ENCODE measurements around the gene CERCAM. TPM values are rescaled to one million over a fixed set of nuclear protein-coding genes. Genes with fewer than 3 reads are reported as not detected.

Gene CERCAM
- total and polyA plus RNA-seq, 2 of the 13 experiments (the other 11 are each of a cell fraction or from before 2014, with no cell fraction given): 9.0 to 17.1 TPM

GRCh38 chr9:128405077-128405779, 15.4 kb upstream of the CERCAM start:
- H2AFZ ChIP-seq (ENCODE audit: low read length): peak overlapping the region; percentile 95
- 5% methylated on average over 13 of the region's 20 CpGs for WGBS (ENCODE audit: low lambda C conversion rate)
- POLR2A ChIA-PET: interaction anchor here (1.0 kb wide), 1 partner anchor 15 kb away, joined by 3 read pairs; no protein-coding TSS in a partner anchor
- FAIRE-seq (no peak), ATAC-seq (peak; percentile 82), DNase-seq (ENCODE audit: low spot score) (peak; percentile 48)
- H3K9ac ChIP-seq (ENCODE audit: insufficient read depth, low read depth, low read length): peak overlapping the region; percentile 69
- peaks cover 0 to 13% of the 10 kb centered on the region in 2 experiments; a peak in 1 of 5 replicates for H3K27me3 ChIP-seq (ENCODE audit: control insufficient read depth in 1 of 2, insufficient read depth in 2 of 2, low read length in 2 of 2)
- H3K79me2 ChIP-seq (ENCODE audit: insufficient read depth, low read length): no peaks in the 10 kb centered on the region
- in situ Hi-C loops (cut with HindIII; ENCODE audit: extremely low pct_ligation_motif_present, low pct_unique_long_range_greater_than_20kb): no loop called here
- H3K4me1 ChIP-seq (ENCODE audit: insufficient read depth, low read length): peaks cover 45% of the 10 kb centered on the region
- H3K36me3 ChIP-seq (replicated peaks in 1 of 2; ENCODE audit: control insufficient read depth in 1 of 2, insufficient read depth in 2 of 2, low read length in 2 of 2): no peaks in the 10 kb centered on the region
- intact Hi-C loops (cut with micrococcal nuclease; ENCODE audit: unreplicated experiment): no loop called here
- no peaks in the 10 kb centered on the region for H3K9me3 ChIP-seq (ENCODE audit: low read length)
- BruUV-seq (replicated peaks): no TSS peak
- H3K27ac ChIP-seq (ENCODE audit: extremely low read length, insufficient read depth, low read length): no peak overlapping the region
- no peaks in the 10 kb centered on the region for H4K20me1 ChIP-seq (ENCODE audit: insufficient read depth, low read length)
- peak overlapping the region; percentile 88 for H3K4me2 ChIP-seq (ENCODE audit: low read depth, low read length)
- CTCF ChIA-PET (ENCODE audit: low intra/inter-chr PET ratio, low total read pairs): no interaction called here
- H3K4me3 ChIP-seq (replicated peaks in 1 of 3; ENCODE audit: insufficient read depth in 1 of 3, low read depth in 2 of 3, low read length in 3 of 3): peak overlapping the region; percentile 52 to 68 (median 55)
- TF ChIP-seq ZBTB3 (CRISPR knock-in tag; IDR thresholded peaks at IDR 0.05; ENCODE audit: borderline replicate concordance, low read depth) (no peak), ZNF777 (CRISPR knock-in tag; IDR thresholded peaks at IDR 0.05) (peak; percentile 82), ZNF709 (CRISPR knock-in tag; IDR thresholded peaks at IDR 0.05) (no peak), GRHL1 (CRISPR knock-in tag; conservative IDR thresholded peaks at IDR 0.05) (no peak), ZNF672 (CRISPR knock-in tag; IDR thresholded peaks at IDR 0.05) (no peak), ATRX (CRISPR knock-in tag; IDR thresholded peaks at IDR 0.05; ENCODE audit: borderline replicate concordance) (no peak), RAD21 (CRISPR knock-in tag; IDR thresholded peaks at IDR 0.05) (no peak), ZBTB7B (CRISPR knock-in tag; IDR thresholded peaks at IDR 0.05) (peak; percentile 38; the same call in 1 of the 2 replicates), GZF1 (CRISPR knock-in tag; IDR thresholded peaks at IDR 0.05) (no peak), PHF5A (CRISPR knock-in tag; IDR thresholded peaks at IDR 0.05; ENCODE audit: low read depth, unreplicated experiment) (no peak), ZNF703 (CRISPR knock-in tag; IDR thresholded peaks at IDR 0.05; ENCODE audit: borderline replicate concordance) (no peak), CHD4 (IDR thresholded peaks at IDR 0.05; ENCODE audit: borderline replicate concordance, low read length) (no peak), HMGXB4 (CRISPR knock-in tag; IDR thresholded peaks at IDR 0.05; ENCODE audit: borderline replicate concordance in 1 of 2, low read depth in 1 of 2) (peak in 1 of 2 experiments; percentile 49; a peak in 1 of 4 replicates), ZNF33B (CRISPR knock-in tag; IDR thresholded peaks at IDR 0.05) (0 out of 2 replicates have a peak, but pooled peaks have one; percentile 37), ZNF547 (CRISPR knock-in tag; IDR thresholded peaks at IDR 0.05) (peak; percentile 68; the same call in 1 of the 2 replicates), TFE3 (CRISPR knock-in tag; IDR thresholded peaks at IDR 0.05) (no peak), TAF1 (CRISPR knock-in tag; IDR thresholded peaks at IDR 0.05) (peak; percentile 26), SMYD3 (CRISPR knock-in tag; IDR thresholded peaks at IDR 0.05) (no peak), MYC (CRISPR knock-in tag; IDR thresholded peaks at IDR 0.05; ENCODE audit: borderline replicate concordance) (peak; percentile 10; the same call in 1 of the 2 replicates)

All from HepG2 (cell line).